ENCODE results near the gene SUMF2.
A peak's percentile ranks its signal among the peaks of the same experiment; 100 is the strongest.

The SUMF2 gene

GRCh38 chr7:56115852-56116538 is 51.9 kb downstream of the SUMF2 start, which contains the start of gene NUPR2:
NUPR2 (minus strand) TSS chr7:56116417; CDS start chr7:56116314, 103 bp downstream.
- Histone ChIP-seq H3K4me2 (ENCODE audit: low read length, poor library complexity, severe bottlenecking) (no peak within 1 kb of the TSS), H4K8ac (ENCODE audit: low read length) (no peak within 1 kb of the TSS), H2BK5ac (ENCODE audit: low read depth, low read length, poor library complexity, severe bottlenecking) (no peak within 1 kb of the TSS), H3K36me3 (ENCODE audit: control insufficient read depth in 1 of 2, insufficient read depth in 2 of 2, low read depth in 1 of 2, low read length in 2 of 2) (no peaks in the 10 kb centered on the region), H3K9me3 (ENCODE audit: control insufficient read depth, low read length) (no peaks in the 10 kb centered on the region), H3K4me3 (ENCODE audit: insufficient read depth in 1 of 2, low read depth in 1 of 2, low read length in 2 of 2) (no peak within 1 kb of the TSS), H3K14ac (ENCODE audit: low read length in 2 of 2) (no peak within 1 kb of the TSS), H3K9ac (ENCODE audit: low read length) (no peak within 1 kb of the TSS), H3K4ac (ENCODE audit: low read depth in 1 of 2, low read length in 2 of 2) (no peak within 1 kb of the TSS), H2AFZ (ENCODE audit: low read depth, low read length) (no peak within 1 kb of the TSS), H3K27me3 (ENCODE audit: control insufficient read depth in 1 of 2, insufficient read depth in 1 of 2, low read length in 2 of 2) (peaks cover 0 to 5% of the 10 kb centered on the region in 2 experiments), H3K23ac (ENCODE audit: low read length in 2 of 2) (no peak within 1 kb of the TSS), H2BK120ac (ENCODE audit: low read depth, low read length) (no peak within 1 kb of the TSS), H3K79me1 (replicated peaks; ENCODE audit: low read length, poor library complexity, severe bottlenecking) (no peaks in the 10 kb centered on the region), H2AK5ac (ENCODE audit: low read length, severe bottlenecking) (no peak within 1 kb of the TSS), H2BK15ac (ENCODE audit: low read depth, poor library complexity, severe bottlenecking) (no peak within 1 kb of the TSS), H4K91ac (ENCODE audit: low read length) (no peak within 1 kb of the TSS), H3K18ac (ENCODE audit: low read depth in 1 of 2, low read length in 2 of 2) (no peak within 1 kb of the TSS), H3K4me1 (ENCODE audit: control insufficient read depth, insufficient read depth, low read depth, low read length) (no peaks in the 10 kb centered on the region), H2BK12ac (ENCODE audit: low read length in 2 of 2) (no peak within 1 kb of the TSS), H3K27ac (ENCODE audit: low read length, poor library complexity, severe bottlenecking) (no peak within 1 kb of the TSS)
- WGBS, result 93% methylated on average over 65 of the region's 65 CpGs
- no peak for DNase-seq

GRCh38 chr7:56121440-56121839 is 57.4 kb downstream of the SUMF2 start:
- Histone ChIP-seq H3K18ac (ENCODE audit: low read depth in 1 of 2, low read length in 2 of 2) (no peak overlapping the region), H2AFZ (ENCODE audit: low read depth, low read length) (no peak overlapping the region), H2AK5ac (ENCODE audit: low read length, severe bottlenecking) (no peak overlapping the region), H3K79me1 (replicated peaks; ENCODE audit: low read length, poor library complexity, severe bottlenecking) (no peaks in the 10 kb centered on the region), H4K91ac (ENCODE audit: low read length) (no peak overlapping the region), H2BK5ac (ENCODE audit: low read depth, low read length, poor library complexity, severe bottlenecking) (no peak overlapping the region), H3K23ac (ENCODE audit: low read length in 2 of 2) (no peak overlapping the region), H3K4ac (ENCODE audit: low read depth in 1 of 2, low read length in 2 of 2) (no peak overlapping the region), H2BK120ac (ENCODE audit: low read depth, low read length) (no peak overlapping the region), H3K27ac (ENCODE audit: low read length, poor library complexity, severe bottlenecking) (no peak overlapping the region), H3K4me1 (ENCODE audit: control insufficient read depth, insufficient read depth, low read depth, low read length) (no peaks in the 10 kb centered on the region), H3K9me3 (ENCODE audit: control insufficient read depth, low read length) (no peaks in the 10 kb centered on the region), H2BK12ac (ENCODE audit: low read length in 2 of 2) (no peak overlapping the region), H3K4me3 (ENCODE audit: insufficient read depth in 1 of 2, low read depth in 1 of 2, low read length in 2 of 2) (no peak overlapping the region), H3K4me2 (ENCODE audit: low read length, poor library complexity, severe bottlenecking) (no peak overlapping the region), H3K14ac (ENCODE audit: low read length in 2 of 2) (no peak overlapping the region), H3K36me3 (ENCODE audit: control insufficient read depth in 1 of 2, insufficient read depth in 2 of 2, low read depth in 1 of 2, low read length in 2 of 2) (no peaks in the 10 kb centered on the region), H3K27me3 (ENCODE audit: control insufficient read depth in 1 of 2, insufficient read depth in 1 of 2, low read length in 2 of 2) (peaks cover 0 to 2% of the 10 kb centered on the region in 2 experiments), H4K8ac (ENCODE audit: low read length) (no peak overlapping the region), H3K9ac (ENCODE audit: low read length) (no peak overlapping the region), H2BK15ac (ENCODE audit: low read depth, poor library complexity, severe bottlenecking) (no peak overlapping the region)
- DNase-seq, result no peak
- WGBS, result 85% methylated on average over 6 of the region's 6 CpGs

DNA sequence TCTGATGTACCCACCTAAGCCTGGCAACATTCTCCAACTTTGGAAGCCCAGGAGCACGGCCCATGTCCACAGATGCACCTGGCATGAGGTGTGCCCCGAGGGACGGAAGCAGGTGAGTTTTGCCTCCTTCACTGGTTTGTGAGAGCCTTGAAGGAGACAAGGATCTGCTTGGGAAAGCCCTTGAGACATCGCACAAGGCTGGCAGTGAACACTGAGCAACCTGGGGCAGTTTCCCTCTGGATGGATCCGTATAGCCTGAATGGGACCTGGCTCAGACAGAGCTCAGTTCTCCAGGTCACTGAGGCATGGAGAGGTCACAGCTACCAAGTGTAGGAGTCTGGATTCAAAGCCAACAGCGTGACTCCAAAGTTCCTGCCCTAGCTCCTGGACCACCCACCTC is 60.9 kb downstream of the SUMF2 start:
- Histone ChIP-seq H3K4me3 (ENCODE audit: insufficient read depth in 1 of 2, low read depth in 1 of 2, low read length in 2 of 2) (no peak overlapping the region), H3K4ac (ENCODE audit: low read depth in 1 of 2, low read length in 2 of 2) (no peak overlapping the region), H3K4me1 (ENCODE audit: control insufficient read depth, insufficient read depth, low read depth, low read length) (no peaks in the 10 kb centered on the region), H3K36me3 (ENCODE audit: control insufficient read depth in 1 of 2, insufficient read depth in 2 of 2, low read depth in 1 of 2, low read length in 2 of 2) (no peaks in the 10 kb centered on the region), H3K23ac (ENCODE audit: low read length in 2 of 2) (no peak overlapping the region), H2BK5ac (ENCODE audit: low read depth, low read length, poor library complexity, severe bottlenecking) (no peak overlapping the region), H3K14ac (ENCODE audit: low read length in 2 of 2) (no peak overlapping the region), H3K79me1 (replicated peaks; ENCODE audit: low read length, poor library complexity, severe bottlenecking) (no peaks in the 10 kb centered on the region), H3K27ac (ENCODE audit: low read length, poor library complexity, severe bottlenecking) (no peak overlapping the region), H2BK12ac (ENCODE audit: low read length in 2 of 2) (no peak overlapping the region), H4K91ac (ENCODE audit: low read length) (peak overlapping the region; percentile 27), H2BK120ac (ENCODE audit: low read depth, low read length) (no peak overlapping the region), H2AFZ (ENCODE audit: low read depth, low read length) (no peak overlapping the region), H3K9me3 (ENCODE audit: control insufficient read depth, low read length) (no peaks in the 10 kb centered on the region), H4K8ac (ENCODE audit: low read length) (no peak overlapping the region), H3K27me3 (ENCODE audit: control insufficient read depth in 1 of 2, insufficient read depth in 1 of 2, low read length in 2 of 2) (no peaks in the 10 kb centered on the region), H3K4me2 (ENCODE audit: low read length, poor library complexity, severe bottlenecking) (no peak overlapping the region), H2BK15ac (ENCODE audit: low read depth, poor library complexity, severe bottlenecking) (no peak overlapping the region), H3K9ac (ENCODE audit: low read length) (no peak overlapping the region), H2AK5ac (ENCODE audit: low read length, severe bottlenecking) (no peak overlapping the region), H3K18ac (ENCODE audit: low read depth in 1 of 2, low read length in 2 of 2) (no peak overlapping the region)
- 56% methylated on average over 6 of the region's 6 CpGs for WGBS
- no peak for DNase-seq

DNA sequence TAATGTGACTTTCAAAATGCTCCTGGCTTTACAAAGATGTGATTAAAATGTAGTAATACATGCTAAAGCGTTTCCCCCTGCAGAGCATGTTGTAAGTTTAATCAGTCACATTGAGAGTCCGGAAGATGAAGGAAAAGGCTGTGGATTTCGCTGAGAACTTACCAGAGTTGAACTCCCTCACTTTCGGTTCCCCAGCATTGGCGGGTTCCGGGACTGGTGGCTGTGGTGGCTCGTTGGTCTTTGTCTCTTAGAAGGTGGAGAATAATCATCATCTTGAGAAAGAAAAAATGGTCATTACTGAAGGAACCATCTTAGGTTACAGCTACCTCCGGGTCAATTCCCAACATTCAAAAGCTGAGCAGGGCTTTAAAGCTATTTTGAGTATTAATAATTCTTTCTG is 61.7 kb downstream of the SUMF2 start:
- Histone ChIP-seq H3K9me3 (ENCODE audit: control insufficient read depth, low read length) (no peaks in the 10 kb centered on the region), H3K79me1 (replicated peaks; ENCODE audit: low read length, poor library complexity, severe bottlenecking) (no peaks in the 10 kb centered on the region), H4K8ac (ENCODE audit: low read length) (no peak overlapping the region), H3K36me3 (ENCODE audit: control insufficient read depth in 1 of 2, insufficient read depth in 2 of 2, low read depth in 1 of 2, low read length in 2 of 2) (no peaks in the 10 kb centered on the region), H3K14ac (ENCODE audit: low read length in 2 of 2) (no peak overlapping the region), H3K27ac (ENCODE audit: low read length, poor library complexity, severe bottlenecking) (no peak overlapping the region), H3K4me2 (ENCODE audit: low read length, poor library complexity, severe bottlenecking) (no peak overlapping the region), H3K23ac (ENCODE audit: low read length in 2 of 2) (no peak overlapping the region), H2BK12ac (ENCODE audit: low read length in 2 of 2) (no peak overlapping the region), H3K9ac (ENCODE audit: low read length) (no peak overlapping the region), H2BK5ac (ENCODE audit: low read depth, low read length, poor library complexity, severe bottlenecking) (no peak overlapping the region), H4K91ac (ENCODE audit: low read length) (no peak overlapping the region), H2BK120ac (ENCODE audit: low read depth, low read length) (no peak overlapping the region), H3K4ac (ENCODE audit: low read depth in 1 of 2, low read length in 2 of 2) (no peak overlapping the region), H2AK5ac (ENCODE audit: low read length, severe bottlenecking) (no peak overlapping the region), H2BK15ac (ENCODE audit: low read depth, poor library complexity, severe bottlenecking) (no peak overlapping the region), H2AFZ (ENCODE audit: low read depth, low read length) (no peak overlapping the region), H3K18ac (ENCODE audit: low read depth in 1 of 2, low read length in 2 of 2) (no peak overlapping the region), H3K4me1 (ENCODE audit: control insufficient read depth, insufficient read depth, low read depth, low read length) (no peaks in the 10 kb centered on the region), H3K27me3 (ENCODE audit: control insufficient read depth in 1 of 2, insufficient read depth in 1 of 2, low read length in 2 of 2) (no peaks in the 10 kb centered on the region), H3K4me3 (ENCODE audit: insufficient read depth in 1 of 2, low read depth in 1 of 2, low read length in 2 of 2) (no peak overlapping the region)
- DNase-seq, result no peak
- WGBS, result 59% methylated on average over 7 of the region's 8 CpGs

Measured in mesenchymal stem cell (in vitro differentiated cells and primary cell).